GM18873 (cell line): ENCODE data around the gene MPHOSPH8.
"Not testable (repeated sequence)": the region's sequence is repeated elsewhere in the genome, so short reads cannot be mapped to it uniquely, and the experiment has no call there.

Experiments used
- ATAC-seq: cut with Tn5 transposase; IDR thresholded peaks from one replicate; pipeline ENCODE4 v1.9.1; 2021; ENCODE audit warnings: mild to moderate bottlenecking, moderate library complexity, moderate number of reproducible peaks; ENCODE audit not compliant: unreplicated experiment, low FRiP score

The MPHOSPH8 gene

GRCh38 chr13:19622193-19622592 lies 11.3 kb upstream of the MPHOSPH8 start:
- ATAC-seq, result no peak

- no peak for ATAC-seq
Measured at GRCh38 chr13:19624265-19624664, 9.2 kb upstream of the MPHOSPH8 start.

GRCh38 chr13:19632915-19633478 lies 462 bp upstream of the MPHOSPH8 start:
- ATAC-seq, result no peak

DNA sequence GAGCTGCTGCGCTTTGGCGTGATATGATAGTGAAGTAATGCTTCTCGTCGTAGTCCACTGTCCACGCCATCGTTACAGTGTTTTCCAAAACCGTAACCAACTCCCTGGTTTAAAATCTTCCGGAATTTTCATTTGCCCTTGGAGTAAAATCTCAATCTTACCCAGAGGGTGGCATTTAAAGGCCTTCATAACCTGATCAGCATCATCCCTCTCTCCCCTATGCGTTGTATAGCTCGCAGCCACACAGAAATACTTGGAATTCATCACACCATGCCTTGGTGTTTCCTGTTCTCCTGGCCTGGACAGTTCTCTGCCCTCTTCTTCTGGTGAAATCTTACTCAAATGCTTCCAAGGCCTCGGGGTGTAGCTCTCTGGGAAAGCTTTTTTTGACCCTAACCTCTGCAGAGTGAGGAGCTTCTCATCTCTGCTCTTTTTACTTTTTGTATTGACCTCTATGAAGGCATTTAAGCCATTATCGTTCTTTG lies 839 bp downstream of the MPHOSPH8 start:
- no peak for ATAC-seq

DNA sequence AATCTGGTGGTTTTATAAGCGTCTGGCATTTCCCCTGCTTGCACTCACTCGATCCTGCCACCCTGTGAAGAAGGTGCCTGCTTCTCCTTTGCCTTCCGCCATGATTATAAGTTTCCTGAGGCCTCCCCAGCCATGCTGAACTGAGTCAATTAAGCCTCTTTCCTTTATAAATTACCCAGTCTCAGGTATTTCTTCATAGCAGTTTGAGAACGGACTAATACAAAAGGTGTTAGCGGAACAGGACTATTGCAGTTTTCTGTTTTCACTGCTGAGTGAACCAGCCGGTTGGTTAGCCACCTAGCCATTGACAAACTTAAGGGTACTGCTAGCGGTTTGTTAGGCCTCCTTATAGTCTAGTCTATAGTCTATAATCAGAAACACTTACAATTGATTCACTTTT lies 2.5 kb downstream of the MPHOSPH8 start:
- ATAC-seq, result not testable (repeated sequence)

DNA sequence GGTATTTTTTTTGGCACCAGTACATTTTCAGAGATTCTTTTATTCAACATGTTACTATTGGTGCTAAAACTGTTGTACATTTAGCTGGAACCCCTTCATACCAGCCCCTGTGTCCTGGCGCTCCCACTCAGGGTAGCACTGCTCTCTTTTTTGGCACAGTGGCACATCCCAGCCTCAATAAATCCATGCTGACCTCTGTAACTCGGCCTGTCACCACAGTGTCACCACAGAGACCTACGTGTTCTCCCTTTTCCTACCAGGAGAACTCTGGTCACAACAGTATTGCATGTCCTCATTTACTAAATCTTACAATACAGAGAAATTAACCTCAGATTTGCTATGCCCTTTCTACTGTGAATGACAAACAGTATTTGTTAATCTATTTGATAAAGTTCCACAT lies 10.2 kb downstream of the MPHOSPH8 start:
- no peak for ATAC-seq

DNA sequence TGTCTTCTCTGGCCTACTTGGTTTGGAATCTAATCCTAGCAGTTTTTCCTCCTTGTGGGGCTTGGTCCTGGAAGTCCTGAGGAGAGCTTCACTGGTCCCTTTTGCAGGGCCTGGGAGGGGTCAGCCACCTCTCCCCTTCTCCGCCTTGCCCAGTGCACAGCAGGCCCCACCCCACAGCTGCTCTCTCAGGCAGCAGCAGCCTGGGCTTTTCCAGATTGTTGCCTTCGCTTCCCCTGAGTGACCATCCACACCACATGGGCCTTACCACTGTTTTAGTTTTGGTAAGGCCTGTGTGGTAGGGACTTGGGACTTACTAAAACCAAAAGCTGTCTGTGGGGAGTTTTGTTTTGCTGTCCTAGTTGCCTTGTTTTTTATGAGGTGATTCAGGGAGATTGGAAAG lies 11.5 kb downstream of the MPHOSPH8 start:
- no peak for ATAC-seq

DNA sequence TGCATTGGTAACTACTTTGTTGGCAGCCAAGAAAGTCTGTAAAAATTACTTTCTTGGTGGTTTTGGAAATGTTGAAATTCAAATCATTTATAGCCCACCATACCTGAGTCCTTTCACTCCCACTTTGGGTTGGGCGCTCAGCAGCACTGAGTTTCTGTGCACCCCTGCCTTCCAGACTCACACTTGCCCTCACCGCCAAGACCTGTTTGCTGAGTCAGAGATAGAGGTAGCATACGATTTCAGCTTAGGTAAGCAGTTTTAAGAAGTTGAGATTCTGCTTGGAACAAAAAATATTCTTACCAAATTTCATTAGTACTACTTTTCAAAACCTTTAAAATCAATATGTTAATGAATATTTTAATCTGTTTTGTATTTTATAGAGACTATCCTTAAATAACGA lies 12.6 kb downstream of the MPHOSPH8 start:
- ATAC-seq, result no peak

GRCh38 chr13:19650742-19651141 lies 17.3 kb downstream of the MPHOSPH8 start:
- no peak for ATAC-seq

DNA sequence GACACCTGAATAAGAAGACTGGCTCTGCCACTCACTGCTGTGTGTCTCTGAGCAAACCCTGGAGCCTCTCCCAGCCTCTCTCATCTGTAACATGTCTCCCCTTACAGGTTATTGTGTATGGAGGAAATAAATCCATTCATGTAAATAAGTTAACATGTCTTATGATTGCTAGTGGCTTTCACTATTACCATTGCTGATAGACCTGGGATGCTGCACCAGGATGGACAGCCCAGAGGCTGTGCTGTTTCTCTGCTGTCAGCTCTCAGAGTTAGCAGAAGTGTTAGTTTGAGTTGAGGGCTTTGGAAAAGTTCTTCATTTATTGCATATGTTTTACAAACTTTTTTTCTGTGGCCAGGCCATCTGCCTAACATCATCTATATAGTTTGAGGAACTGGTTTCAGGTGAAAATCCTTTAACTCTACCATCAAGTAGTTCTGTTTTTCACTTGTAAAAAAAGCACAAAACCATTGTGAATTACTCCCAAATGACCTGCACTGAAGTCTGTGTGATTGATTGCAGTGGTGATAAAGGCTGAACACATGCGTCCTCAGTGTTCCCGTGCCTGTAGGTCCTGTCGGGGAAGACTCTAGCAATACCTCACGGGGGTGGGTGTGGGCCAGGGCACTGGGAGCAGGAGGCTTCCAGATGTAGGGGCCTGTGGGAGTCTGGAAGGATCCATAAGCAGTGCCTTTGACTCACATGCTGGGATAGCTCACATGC lies 24.6 kb downstream of the MPHOSPH8 start:
- no peak for ATAC-seq

DNA sequence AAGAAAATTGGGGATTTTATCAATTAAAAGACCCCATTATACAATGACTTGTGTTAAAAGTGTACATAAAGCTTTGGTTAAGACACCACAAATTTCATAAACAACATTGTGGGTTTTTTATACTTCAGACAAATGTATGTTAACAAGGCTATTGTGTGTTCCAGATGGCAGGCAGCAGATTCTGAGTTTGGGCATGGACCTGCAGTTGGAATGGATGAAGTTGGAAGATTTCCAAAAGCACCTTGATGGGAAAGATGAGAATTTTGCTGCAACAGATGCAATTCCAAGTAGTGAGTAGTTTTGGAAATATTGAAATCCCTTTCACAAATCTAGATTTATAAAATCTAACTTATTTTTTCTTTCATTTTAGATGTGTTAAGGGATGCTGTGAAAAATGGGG lies 25.4 kb downstream of the MPHOSPH8 start:
- no peak for ATAC-seq

DNA sequence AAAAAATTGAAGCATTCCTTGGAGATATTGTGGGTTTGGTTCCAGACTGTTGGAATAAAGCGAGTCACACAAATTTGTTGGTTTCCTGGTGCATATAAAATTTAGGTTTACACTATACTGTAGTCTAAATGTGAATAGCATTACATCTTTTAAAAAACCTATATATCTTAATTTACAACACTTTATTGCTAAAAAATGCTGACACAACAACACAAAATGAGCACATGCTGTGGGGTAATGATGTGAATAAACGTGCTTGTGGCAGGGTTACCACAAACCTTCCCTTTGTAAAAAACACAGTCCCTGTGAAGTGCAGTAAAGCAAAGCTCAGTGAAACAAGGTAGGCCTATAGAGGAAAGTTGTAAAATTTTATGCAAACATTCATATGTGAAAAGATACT lies 27.7 kb downstream of the MPHOSPH8 start:
- ATAC-seq, result no peak

DNA sequence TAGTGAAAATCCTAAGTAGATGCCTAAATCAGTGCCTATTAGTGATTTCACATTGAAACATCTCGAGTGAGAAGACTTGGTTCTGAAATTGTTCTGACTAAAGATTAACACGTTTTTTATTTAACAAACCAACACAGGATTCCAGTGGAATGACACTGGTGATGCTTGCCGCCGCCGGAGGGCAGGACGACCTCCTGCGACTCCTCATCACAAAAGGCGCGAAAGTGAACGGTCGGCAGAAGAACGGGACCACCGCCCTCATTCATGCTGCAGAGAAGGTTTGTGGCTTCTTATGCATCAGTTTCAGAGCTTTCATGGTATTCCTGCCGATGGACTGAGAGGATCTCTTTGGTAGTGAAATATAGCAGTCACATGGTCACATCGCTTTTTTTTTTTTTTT lies 28.1 kb downstream of the MPHOSPH8 start:
- no peak for ATAC-seq

DNA sequence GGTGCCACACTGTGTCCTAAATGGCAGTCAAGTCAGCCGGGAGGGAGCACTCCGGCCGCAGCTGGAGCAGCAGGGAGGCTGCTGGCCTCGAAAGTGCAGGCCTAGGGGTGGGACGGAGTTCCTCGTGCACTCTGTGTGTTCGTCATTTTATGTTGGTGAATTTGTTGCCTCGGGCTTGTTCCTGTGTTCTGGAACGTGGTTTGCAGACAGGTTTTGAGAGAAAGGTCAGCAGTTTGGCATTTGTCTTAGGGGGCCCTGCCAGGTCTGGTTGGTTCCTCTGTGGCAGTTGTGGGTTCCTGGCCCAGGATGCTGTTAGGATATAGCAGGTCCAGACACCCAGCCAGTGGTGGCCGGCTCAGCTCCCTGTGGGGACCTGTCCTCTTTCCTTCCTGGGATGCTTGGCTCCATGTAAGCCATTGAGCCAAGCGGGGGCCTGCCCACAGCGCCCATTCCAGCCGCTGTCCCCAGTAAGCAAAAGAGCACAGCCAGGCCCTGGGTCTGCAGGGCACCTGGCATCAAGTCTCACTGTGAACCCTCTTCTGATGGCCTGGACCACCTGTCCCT lies 30.0 kb downstream of the MPHOSPH8 start:
- ATAC-seq, result no peak

DNA sequence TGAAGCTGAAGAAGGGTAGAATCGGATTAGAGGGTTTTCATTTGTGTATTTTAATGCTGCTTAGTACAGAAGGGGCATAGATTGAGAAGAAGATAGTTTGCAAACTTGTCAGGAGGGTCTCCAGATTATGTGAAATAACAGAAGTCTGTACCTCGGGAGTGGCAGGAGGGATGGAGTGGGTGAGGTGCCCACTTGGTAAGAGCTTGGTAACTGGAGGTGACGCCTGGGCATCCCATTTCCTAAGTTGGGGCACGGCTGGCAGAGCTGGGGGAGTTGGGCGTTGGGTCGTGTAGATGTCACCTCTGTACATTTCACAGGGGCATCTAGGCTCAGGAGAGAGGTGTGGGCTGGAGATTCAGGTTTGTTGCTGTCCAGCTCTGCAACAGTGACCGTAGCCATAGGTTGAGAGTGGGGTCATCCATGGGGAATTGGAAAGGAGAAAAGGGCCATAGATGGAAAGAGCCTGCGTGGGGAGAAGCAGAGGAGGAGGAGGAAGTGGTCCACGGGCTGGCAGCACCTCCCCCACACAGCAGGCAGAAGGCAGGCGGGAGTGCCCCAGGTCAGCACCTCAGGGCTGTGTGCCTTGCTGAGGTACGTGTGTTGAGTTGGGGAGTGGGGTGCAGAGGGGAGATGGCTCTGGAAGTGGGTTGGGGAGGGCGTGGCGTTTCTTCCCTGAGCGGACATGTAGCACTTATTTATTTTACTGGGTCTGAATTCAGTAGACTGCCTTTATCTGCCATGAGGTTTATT lies 31.2 kb downstream of the MPHOSPH8 start:
- ATAC-seq, result no peak

GRCh38 chr13:19665427-19665859 lies 32.0 kb downstream of the MPHOSPH8 start:
- ATAC-seq, result no peak

- no peak for ATAC-seq
Measured at GRCh38 chr13:19668778-19669177, 35.3 kb downstream of the MPHOSPH8 start.

- no peak for ATAC-seq
Measured at GRCh38 chr13:19670147-19670546, 36.7 kb downstream of the MPHOSPH8 start.

DNA sequence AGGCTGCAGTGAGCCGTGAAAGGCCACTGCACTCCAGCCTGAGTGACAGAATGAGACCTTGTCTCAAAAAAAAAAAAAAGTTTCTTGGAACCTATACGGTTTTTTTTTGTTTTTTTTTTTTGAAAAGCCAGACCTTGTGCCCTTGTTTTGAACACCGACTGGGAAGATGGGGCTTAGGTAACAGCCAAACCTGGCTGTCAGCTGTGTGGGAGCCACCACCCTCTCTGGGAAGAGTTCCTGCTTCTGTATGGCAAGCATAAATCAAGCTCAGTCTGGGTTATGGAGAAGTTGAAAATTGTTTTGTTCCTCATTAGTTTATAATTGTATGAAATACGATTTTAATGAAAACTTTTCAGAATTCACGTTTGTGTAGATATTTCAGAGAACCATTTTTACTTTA lies 39.5 kb downstream of the MPHOSPH8 start:
- ATAC-seq, result no peak

- ATAC-seq, result no peak
Measured at GRCh38 chr13:19673473-19674430, 40.3 kb downstream of the MPHOSPH8 start.
